ENCODE measurements around the gene BECN2. TPM values are rescaled to one million over a fixed set of nuclear protein-coding genes. Genes with fewer than 3 reads are reported as not detected.

Gene BECN2
- polyA plus RNA-seq, 1 donor from 2014 or later: not detected

DNA sequence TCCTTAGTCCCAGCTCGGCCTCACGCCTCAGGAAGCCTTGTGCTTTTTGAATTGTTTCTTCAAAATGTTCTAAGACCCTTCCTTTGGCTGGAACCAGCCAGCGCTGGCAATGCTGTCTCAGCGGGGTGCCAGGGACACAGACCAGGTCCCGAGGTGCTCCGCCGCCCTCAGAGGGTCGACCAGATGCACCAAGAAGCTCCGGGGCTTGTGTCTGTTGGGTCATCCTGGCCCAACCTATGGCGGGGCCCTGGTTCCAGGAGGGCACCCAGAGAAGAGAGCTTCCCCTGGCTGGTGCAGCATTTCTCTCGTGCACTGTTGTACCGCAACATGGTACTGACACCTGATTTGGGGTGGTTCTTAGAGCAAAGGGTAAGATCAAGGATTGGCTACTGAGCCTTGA lies 40.1 kb upstream of the BECN2 start:
- Histone ChIP-seq H3K79me2 (replicated peaks; ENCODE audit: insufficient read depth, low read length) (no peaks in the 10 kb centered on the region), H3K4me3 (ENCODE audit: low read length) (no peak overlapping the region), H3K27ac (ENCODE audit: low read length) (no peak overlapping the region), H3K9me2 (ENCODE audit: insufficient read depth, low read length) (no peaks in the 10 kb centered on the region), H3K9me3 (ENCODE audit: low read length) (no peaks in the 10 kb centered on the region), H3K36me3 (ENCODE audit: insufficient read depth, low read length) (no peaks in the 10 kb centered on the region), H3F3A (ENCODE audit: insufficient read depth, low read length, poor library complexity, severe bottlenecking) (no peaks in the 10 kb centered on the region), H3K27me3 (ENCODE audit: insufficient read depth, low read depth, low read length) (no peaks in the 10 kb centered on the region), H3K4me2 (ENCODE audit: low read length) (no peak overlapping the region), H4K20me1 (ENCODE audit: insufficient read depth) (no peaks in the 10 kb centered on the region), H2AFZ (ENCODE audit: low read depth, low read length) (no peak overlapping the region), H3K9ac (ENCODE audit: low read length) (no peak overlapping the region)
- TF ChIP-seq MXI1 (conservative IDR thresholded peaks at IDR 0.05; ENCODE audit: poor library complexity, severe bottlenecking) (no peak), RAD21 (conservative IDR thresholded peaks at IDR 0.05) (no peak), EZH2 (IDR thresholded peaks at IDR 0.05; ENCODE audit: borderline replicate concordance, insufficient read depth, low read length, poor library complexity, severe bottlenecking) (no peak), SMC3 (conservative IDR thresholded peaks at IDR 0.05; ENCODE audit: poor library complexity) (no peak), EP300 (conservative IDR thresholded peaks at IDR 0.05; ENCODE audit: poor library complexity, severe bottlenecking) (no peak), TAF1 (IDR thresholded peaks at IDR 0.05; ENCODE audit: low read depth) (no peak)
- TF ChIP-seq, protein P1, sequence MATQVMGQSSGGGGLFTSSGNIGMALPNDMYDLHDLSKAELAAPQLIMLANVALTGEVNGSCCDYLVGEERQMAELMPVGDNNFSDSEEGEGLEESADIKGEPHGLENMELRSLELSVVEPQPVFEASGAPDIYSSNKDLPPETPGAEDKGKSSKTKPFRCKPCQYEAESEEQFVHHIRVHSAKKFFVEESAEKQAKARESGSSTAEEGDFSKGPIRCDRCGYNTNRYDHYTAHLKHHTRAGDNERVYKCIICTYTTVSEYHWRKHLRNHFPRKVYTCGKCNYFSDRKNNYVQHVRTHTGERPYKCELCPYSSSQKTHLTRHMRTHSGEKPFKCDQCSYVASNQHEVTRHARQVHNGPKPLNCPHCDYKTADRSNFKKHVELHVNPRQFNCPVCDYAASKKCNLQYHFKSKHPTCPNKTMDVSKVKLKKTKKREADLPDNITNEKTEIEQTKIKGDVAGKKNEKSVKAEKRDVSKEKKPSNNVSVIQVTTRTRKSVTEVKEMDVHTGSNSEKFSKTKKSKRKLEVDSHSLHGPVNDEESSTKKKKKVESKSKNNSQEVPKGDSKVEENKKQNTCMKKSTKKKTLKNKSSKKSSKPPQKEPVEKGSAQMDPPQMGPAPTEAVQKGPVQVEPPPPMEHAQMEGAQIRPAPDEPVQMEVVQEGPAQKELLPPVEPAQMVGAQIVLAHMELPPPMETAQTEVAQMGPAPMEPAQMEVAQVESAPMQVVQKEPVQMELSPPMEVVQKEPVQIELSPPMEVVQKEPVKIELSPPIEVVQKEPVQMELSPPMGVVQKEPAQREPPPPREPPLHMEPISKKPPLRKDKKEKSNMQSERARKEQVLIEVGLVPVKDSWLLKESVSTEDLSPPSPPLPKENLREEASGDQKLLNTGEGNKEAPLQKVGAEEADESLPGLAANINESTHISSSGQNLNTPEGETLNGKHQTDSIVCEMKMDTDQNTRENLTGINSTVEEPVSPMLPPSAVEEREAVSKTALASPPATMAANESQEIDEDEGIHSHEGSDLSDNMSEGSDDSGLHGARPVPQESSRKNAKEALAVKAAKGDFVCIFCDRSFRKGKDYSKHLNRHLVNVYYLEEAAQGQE (IDR thresholded peaks at IDR 0.05; ENCODE audit: borderline replicate concordance): no peak

DNA sequence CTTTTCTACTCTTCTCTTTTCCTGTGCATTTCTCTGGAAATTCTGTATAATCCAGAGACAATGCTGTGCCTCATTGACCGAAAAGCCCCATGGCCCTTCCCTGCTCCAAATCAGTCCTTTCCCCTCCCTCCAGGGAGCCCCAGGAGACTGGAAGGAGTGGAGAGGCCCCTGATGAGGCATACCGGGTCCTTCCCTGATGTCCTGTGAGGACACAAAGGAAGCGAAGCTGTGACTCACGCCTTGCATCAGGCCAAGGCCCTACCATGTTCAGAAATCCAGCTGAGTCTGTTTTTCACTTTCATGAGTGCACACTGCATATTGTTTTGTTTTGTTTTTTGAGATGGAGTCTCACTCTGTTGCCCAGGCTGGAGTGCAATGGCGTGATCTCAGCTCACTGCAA lies 38.7 kb upstream of the BECN2 start:
- no peak overlapping the region for H3K9ac ChIP-seq (ENCODE audit: low read length)
- H3F3A ChIP-seq (ENCODE audit: insufficient read depth, low read length, poor library complexity, severe bottlenecking): no peaks in the 10 kb centered on the region
- no peak overlapping the region for H3K4me2 ChIP-seq (ENCODE audit: low read length)
- H3K27me3 ChIP-seq (ENCODE audit: insufficient read depth, low read depth, low read length): no peaks in the 10 kb centered on the region
- no peak overlapping the region for H2AFZ ChIP-seq (ENCODE audit: low read depth, low read length)
- H3K4me3 ChIP-seq (ENCODE audit: low read length): no peak overlapping the region
- no peaks in the 10 kb centered on the region for H3K79me2 ChIP-seq (replicated peaks; ENCODE audit: insufficient read depth, low read length)
- TF ChIP-seq TAF1 (IDR thresholded peaks at IDR 0.05; ENCODE audit: low read depth): no peak
- TF ChIP-seq, protein P1 (IDR thresholded peaks at IDR 0.05; ENCODE audit: borderline replicate concordance): no peak
- TF ChIP-seq POLR2AphosphoS5 (IDR thresholded peaks at IDR 0.05): no peak
- no peaks in the 10 kb centered on the region for H3K36me3 ChIP-seq (ENCODE audit: insufficient read depth, low read length)
- no peaks in the 10 kb centered on the region for H4K20me1 ChIP-seq (ENCODE audit: insufficient read depth)
- H3K9me3 ChIP-seq (ENCODE audit: low read length): no peaks in the 10 kb centered on the region
- no peaks in the 10 kb centered on the region for H3K9me2 ChIP-seq (ENCODE audit: insufficient read depth, low read length)
- no peak overlapping the region for H3K27ac ChIP-seq (ENCODE audit: low read length)

Measured in neural cell (in vitro differentiated cells).